GM18505 (cell line): ENCODE data around the gene POLR3E.

Experiments
- ATAC-seq: cut with Tn5 transposase; IDR thresholded peaks from one replicate; pipeline ENCODE4 v1.9.1; 2021; ENCODE audit not compliant: unreplicated experiment
- POLR2A ChIP-seq: IDR thresholded peaks from 4 replicates; pipeline ENCODE4 v1.6.1; 2011; ENCODE audit warnings: borderline replicate concordance; ENCODE audit not compliant: insufficient read depth, insufficient read length; ENCODE audit errors: extremely low read depth

The POLR3E gene

DNA sequence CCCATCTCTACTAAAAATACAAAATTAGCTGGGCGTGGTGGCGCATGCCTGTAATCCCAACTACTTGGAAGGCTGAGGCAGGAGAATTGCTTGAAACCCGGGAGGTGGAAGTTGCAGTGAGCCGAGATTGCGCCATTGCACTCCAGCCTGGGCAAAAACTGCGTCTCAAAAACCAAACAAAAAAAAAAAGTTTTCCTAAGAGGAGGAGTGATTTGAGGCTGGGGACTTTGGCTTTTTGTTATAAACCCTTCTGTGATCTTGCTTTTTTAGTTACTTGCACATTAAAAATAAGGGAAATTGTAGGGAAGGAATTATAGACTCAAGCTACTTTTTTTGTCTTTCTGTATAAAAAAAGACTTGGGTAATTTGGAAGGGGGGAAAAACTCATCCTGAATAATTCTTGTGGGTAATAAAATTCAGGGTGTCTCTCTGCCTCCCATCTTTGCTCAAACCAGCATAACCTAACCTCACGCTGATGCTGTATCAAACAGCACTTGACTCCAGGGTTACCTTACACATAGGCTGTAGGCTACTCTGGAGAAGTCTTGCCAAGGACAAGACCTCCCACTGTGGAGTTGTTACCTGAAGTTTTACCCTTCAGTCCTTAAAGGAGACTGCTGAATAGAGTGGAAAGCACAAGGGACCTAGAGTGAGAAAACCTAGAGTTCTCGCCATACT lies 78.9 kb downstream of the POLR3E start:
- no peak for TF ChIP-seq POLR2A
- no peak for ATAC-seq

GRCh38 chr16:22379656-22380055 lies 82.4 kb downstream of the POLR3E start:
- ATAC-seq = no peak
- TF ChIP-seq POLR2A = no peak

GRCh38 chr16:22380529-22380928 lies 83.3 kb downstream of the POLR3E start:
- TF ChIP-seq POLR2A = no peak
- ATAC-seq = no peak

GRCh38 chr16:22381392-22381791 lies 84.2 kb downstream of the POLR3E start:
- TF ChIP-seq POLR2A = no peak
- no peak for ATAC-seq

- ATAC-seq = no peak
- TF ChIP-seq POLR2A = no peak
These were observed 86.6 kb downstream of the POLR3E start for GRCh38 chr16:22383827-22384226.
